GM12878 (cell line): Measurements from ENCODE around the gene TRPM5. TPM values are rescaled to one million over a fixed set of nuclear protein-coding genes. Genes with fewer than 3 reads are reported as not detected.

Source experiments
- ATAC-seq: fragments of 200-7000 bp; cut with Tn5 transposase; 3 replicates; pipeline ENCODE4 v1.9.1; 2020; ENCODE audit warnings: mild to moderate bottlenecking, moderate library complexity
- BruUV-seq: library from RNA; stranded (reverse); fragments of 400-500 nt; replicated peaks from 2 replicates; lab custom pipeline; 2021; lab: Mats Ljungman, UMichigan
- CTCF ChIA-PET: fragments of 300-600 bp; sonication (Branson Sonifier 250); formaldehyde crosslinking; extraction: SDS; loops from one replicate; lab custom pipeline; 2021; ENCODE audit warnings: inconsistent platforms; lab: Yijun Ruan, JAX
- POLR2A ChIA-PET: fragments of 350-600 bp; formaldehyde crosslinking; extraction: SDS; loops from one replicate; lab custom pipeline; 2021; ENCODE audit warnings: inconsistent platforms; lab: Charles Lee
- RAD21 ChIA-PET: fragments of 300-600 bp; sonication (Branson Sonifier 250); formaldehyde crosslinking; loops from one replicate; lab custom pipeline; 2023; ENCODE audit warnings: antibody characterized with exemption; ENCODE audit not compliant: unreplicated experiment; lab: Charles Lee
- SMC1A ChIA-PET: fragments of 300-600 bp; sonication (Branson Sonifier 250); formaldehyde crosslinking; loops from one replicate; lab custom pipeline; 2023; ENCODE audit not compliant: unreplicated experiment, uncharacterized antibody; lab: Charles Lee
- DNase-seq: peaks from one replicate; pipeline ENCODE4 v3.0.0-alpha.2; 2011; ENCODE audit warnings: low read depth, low spot score
- FAIRE-seq: peaks from 3 replicates; lab custom pipeline; 2011; peaks lifted over from hg19 to GRCh38; lab: Jason Lieb, UNC
- H2AFZ ChIP-seq: 2 replicates; pipeline ENCODE4 v1.6.0; 2011; ENCODE audit warnings: low read depth, low read length, control low read depth; ENCODE audit not compliant: control insufficient read depth
- H3K27ac ChIP-seq: 2 replicates; pipeline ENCODE4 v1.5.1; 2011; ENCODE audit warnings: control low read depth; ENCODE audit not compliant: control insufficient read depth, insufficient read depth
- H3K27me3 ChIP-seq, 2 experiments: replicated peaks in 1 of 2; 2 replicates each; pipeline versions ENCODE4 v1.6.0 to v1.6.1; 2011; ENCODE audit warnings: low read length in 1 of 2; ENCODE audit not compliant: control insufficient read depth in 2 of 2, insufficient read depth in 2 of 2
- H3K36me3 ChIP-seq, 2 experiments: 2 replicates each; pipeline ENCODE4 v1.5.1; 2011; ENCODE audit warnings: low read length in 1 of 2; ENCODE audit not compliant: control insufficient read depth in 2 of 2, insufficient read depth in 2 of 2
- H3K4me1 ChIP-seq: 2 replicates; pipeline ENCODE4 v1.6.1; 2011; ENCODE audit warnings: mild to moderate bottlenecking, low read length, moderate library complexity, mixed read lengths; ENCODE audit not compliant: control insufficient read depth, insufficient read depth
- H3K4me2 ChIP-seq: 2 replicates; pipeline ENCODE4 v1.6.0; 2011; ENCODE audit warnings: control low read depth; ENCODE audit not compliant: control insufficient read depth, insufficient read depth
- H3K4me3 ChIP-seq: fragments of 200-600 bp; sonication (generic); 2 replicates; pipeline ENCODE4 v1.5.1; 2016
- H3K79me2 ChIP-seq: 2 replicates; pipeline ENCODE4 v1.6.0; 2011; ENCODE audit warnings: low read length; ENCODE audit not compliant: control insufficient read depth, insufficient read depth
- H3K9ac ChIP-seq: 2 replicates; pipeline ENCODE4 v1.8.0; 2011; ENCODE audit warnings: low read length, control low read depth, mixed read lengths; ENCODE audit not compliant: control insufficient read depth, insufficient read depth
- H3K9me3 ChIP-seq: replicated peaks from 3 replicates; pipeline ENCODE4 v1.5.1; 2011; ENCODE audit warnings: mild to moderate bottlenecking, low read length; ENCODE audit not compliant: control insufficient read depth, insufficient read depth
- H4K20me1 ChIP-seq: 2 replicates; pipeline ENCODE4 v1.6.0; 2011; ENCODE audit not compliant: control insufficient read depth, insufficient read depth
- CREM ChIP-seq: IDR thresholded peaks from 2 replicates; pipeline ENCODE4 v1.6.1; 2014; ENCODE audit warnings: antibody characterized with exemption, low read depth
- PKNOX1 ChIP-seq: fragments of 450-650 bp; IDR thresholded peaks from 2 replicates; pipeline ENCODE4 v1.6.1; 2016; ENCODE audit warnings: mild to moderate bottlenecking
- SMAD1 ChIP-seq: fragments of 450-650 bp; IDR thresholded peaks from 2 replicates; pipeline ENCODE4 v1.6.1; 2018; ENCODE audit warnings: mild to moderate bottlenecking, low read depth; ENCODE audit not compliant: partially characterized antibody
- TCF3 ChIP-seq: IDR thresholded peaks from 2 replicates; pipeline ENCODE4 v1.6.1; 2012; ENCODE audit warnings: low read depth, mild to moderate bottlenecking, low read length, borderline replicate concordance; ENCODE audit not compliant: insufficient read depth
- ZNF622 ChIP-seq: fragments of 450-650 bp; IDR thresholded peaks from 2 replicates; pipeline ENCODE4 v1.6.1; 2017; ENCODE audit warnings: mild to moderate bottlenecking, inconsistent platforms
- WGBS: methylation state at CpG from one replicate; pipeline ENCODE4 v1.1.6; 2016; ENCODE audit warnings: low lambda C conversion rate; ENCODE audit not compliant: insufficient replicate concordance, insufficient coverage; ENCODE audit errors: missing lambda C conversion rate; 5-methylcytosine and 5-hydroxymethylcytosine counted together
- in situ Hi-C: fragments of 300-500 bp; cut with MboI; formaldehyde crosslinking; loops from 9 replicates; pipeline ENCODE4 v1.14.3; 2018; ENCODE audit warnings: mixed read lengths
- intact Hi-C: fragments of 100-400 bp; cut with micrococcal nuclease; formaldehyde crosslinking; loops from one replicate; pipeline ENCODE4 v1.14.2; 2022; ENCODE audit not compliant: unreplicated experiment
- polyA plus RNA-seq, 11 experiments: library from polyadenylated mRNA; depleted of rRNA in 4 of 11; unstranded in 6 of 11; stranded (reverse) in 5 of 11; fragments of >200 nt; fragmentation: Nextera tagmentation in 4 of 11; fragmentation: Illumina TruSeq in 1 of 11; extraction: Ambion mirVana in 4 of 11; extraction: Trizol in 1 of 11; gene quantifications; 1 replicate in 1 of 11; 2 replicates in 10 of 11; pipeline versions ENCODE4 v1.2.1 to v1.2.3, GENCODE V29; 2011 to 2016; ENCODE audit warnings: inconsistent platforms in 2 of 11, missing spikeins in 2 of 11, low read depth in 1 of 11
- total RNA-seq, 4 experiments: library from RNA; depleted of rRNA in 3 of 4; stranded (reverse); fragments of >200 nt in 3 of 4; fragmentation: Illumina TruSeq in 1 of 4; extraction: Trizol in 1 of 4; gene quantifications; 2 replicates each; pipeline versions ENCODE4 v1.2.1 to v1.2.3, GENCODE V29; 2013 to 2021
- TF ChIP-seq, protein P1 (sequence below): fragments of 450-650 bp; formaldehyde crosslinking; IDR thresholded peaks from 2 replicates; pipeline ENCODE4 v1.4.0; 2022; ENCODE audit warnings: mild to moderate bottlenecking, moderate library complexity
- TF ChIP-seq, protein P2 (sequence below): IDR thresholded peaks from 2 replicates; pipeline ENCODE4 v1.6.1; 2012; ENCODE audit warnings: low read length, inconsistent platforms

TRPM5 gene
- total and polyA plus RNA-seq, 10 of the 15 experiments (the other 5 are each of a cell fraction or from before 2014, with no cell fraction given) = not detected

- intact Hi-C loops (no loop called here), in situ Hi-C loops (no loop called here)
- H3K9me3 ChIP-seq = no peaks in the 10 kb centered on the region; the same call in 2 of the 3 replicates
- WGBS = 26% methylated on average over 13 of the region's 13 CpGs
- H3K4me2 ChIP-seq = no peak overlapping the region
- H3K4me1 ChIP-seq = no peaks in the 10 kb centered on the region
- no peak for DNase-seq
- no peaks in the 10 kb centered on the region for H4K20me1 ChIP-seq
- FAIRE-seq = no peak
- H3K4me3 ChIP-seq = no peak overlapping the region
- BruUV-seq = no TSS peak
- no peak overlapping the region for H3K27ac ChIP-seq
- ChIA-PET RAD21 (no interaction called here), POLR2A (no interaction called here), CTCF (no interaction called here), SMC1A (interaction anchor here (0.8 kb wide), 1 partner anchor 13 kb away, joined by 3 read pairs; no protein-coding TSS in a partner anchor)
- no peaks in the 10 kb centered on the region for H3K79me2 ChIP-seq
- no peak overlapping the region for H2AFZ ChIP-seq
- H3K9ac ChIP-seq = no peak overlapping the region
- no peaks in the 10 kb centered on the region for H3K36me3 ChIP-seq
- ATAC-seq = no peak
- no peak for TF ChIP-seq SMAD1
- no peaks in the 10 kb centered on the region for H3K27me3 ChIP-seq
These were observed 7.7 kb downstream of the TRPM5 start for GRCh38 chr11:2436521-2437031.

- no peaks in the 10 kb centered on the region; the same call in 2 of the 3 replicates for H3K9me3 ChIP-seq
- H3K27me3 ChIP-seq = no peaks in the 10 kb centered on the region
- ChIA-PET SMC1A (interaction anchor here (0.8 kb wide), 1 partner anchor 12 kb away, joined by 3 read pairs; no protein-coding TSS in a partner anchor), RAD21 (no interaction called here), CTCF (no interaction called here), POLR2A (no interaction called here)
- no peaks in the 10 kb centered on the region for H3K4me1 ChIP-seq
- in situ Hi-C loops = no loop called here
- no peak overlapping the region for H3K9ac ChIP-seq
- no peak overlapping the region for H3K27ac ChIP-seq
- H2AFZ ChIP-seq = no peak overlapping the region
- TF ChIP-seq ZNF622 (no peak), TCF3 (no peak), CREM (no peak), PKNOX1 (no peak)
- TF ChIP-seq, protein P1, sequence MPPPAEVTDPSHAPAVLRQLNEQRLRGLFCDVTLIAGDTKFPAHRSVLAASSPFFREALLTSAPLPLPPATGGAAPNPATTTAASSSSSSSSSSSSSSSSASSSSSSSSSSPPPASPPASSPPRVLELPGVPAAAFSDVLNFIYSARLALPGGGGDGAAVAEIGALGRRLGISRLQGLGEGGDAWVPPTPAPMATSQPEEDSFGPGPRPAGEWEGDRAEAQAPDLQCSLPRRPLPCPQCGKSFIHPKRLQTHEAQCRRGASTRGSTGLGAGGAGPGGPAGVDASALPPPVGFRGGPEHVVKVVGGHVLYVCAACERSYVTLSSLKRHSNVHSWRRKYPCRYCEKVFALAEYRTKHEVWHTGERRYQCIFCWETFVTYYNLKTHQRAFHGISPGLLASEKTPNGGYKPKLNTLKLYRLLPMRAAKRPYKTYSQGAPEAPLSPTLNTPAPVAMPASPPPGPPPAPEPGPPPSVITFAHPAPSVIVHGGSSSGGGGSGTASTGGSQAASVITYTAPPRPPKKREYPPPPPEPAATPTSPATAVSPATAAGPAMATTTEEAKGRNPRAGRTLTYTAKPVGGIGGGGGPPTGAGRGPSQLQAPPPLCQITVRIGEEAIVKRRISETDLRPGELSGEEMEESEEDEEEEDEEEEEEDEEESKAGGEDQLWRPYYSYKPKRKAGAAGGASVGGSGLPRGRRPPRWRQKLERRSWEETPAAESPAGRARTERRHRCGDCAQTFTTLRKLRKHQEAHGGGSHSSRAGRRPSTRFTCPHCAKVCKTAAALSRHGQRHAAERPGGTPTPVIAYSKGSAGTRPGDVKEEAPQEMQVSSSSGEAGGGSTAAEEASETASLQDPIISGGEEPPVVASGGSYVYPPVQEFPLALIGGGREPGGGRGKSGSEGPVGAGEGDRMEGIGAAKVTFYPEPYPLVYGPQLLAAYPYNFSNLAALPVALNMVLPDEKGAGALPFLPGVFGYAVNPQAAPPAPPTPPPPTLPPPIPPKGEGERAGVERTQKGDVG (CRISPR knock-in tag) = no peak
- TF ChIP-seq, protein P2, sequence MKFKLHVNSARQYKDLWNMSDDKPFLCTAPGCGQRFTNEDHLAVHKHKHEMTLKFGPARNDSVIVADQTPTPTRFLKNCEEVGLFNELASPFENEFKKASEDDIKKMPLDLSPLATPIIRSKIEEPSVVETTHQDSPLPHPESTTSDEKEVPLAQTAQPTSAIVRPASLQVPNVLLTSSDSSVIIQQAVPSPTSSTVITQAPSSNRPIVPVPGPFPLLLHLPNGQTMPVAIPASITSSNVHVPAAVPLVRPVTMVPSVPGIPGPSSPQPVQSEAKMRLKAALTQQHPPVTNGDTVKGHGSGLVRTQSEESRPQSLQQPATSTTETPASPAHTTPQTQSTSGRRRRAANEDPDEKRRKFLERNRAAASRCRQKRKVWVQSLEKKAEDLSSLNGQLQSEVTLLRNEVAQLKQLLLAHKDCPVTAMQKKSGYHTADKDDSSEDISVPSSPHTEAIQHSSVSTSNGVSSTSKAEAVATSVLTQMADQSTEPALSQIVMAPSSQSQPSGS = no peak
- no peaks in the 10 kb centered on the region for H4K20me1 ChIP-seq
- no peaks in the 10 kb centered on the region for H3K36me3 ChIP-seq
- FAIRE-seq (no peak), DNase-seq (no peak), ATAC-seq (no peak)
- no TSS peak for BruUV-seq
- intact Hi-C loops = no loop called here
- 33% methylated on average over 9 of the region's 10 CpGs for WGBS
- H3K4me3 ChIP-seq = no peak overlapping the region
- no peak overlapping the region for H3K4me2 ChIP-seq
- H3K79me2 ChIP-seq = no peaks in the 10 kb centered on the region
These were observed 8.2 kb downstream of the TRPM5 start for GRCh38 chr11:2436013-2436520.
